Lung (tissue), 12 donors: ENCODE measurements around the gene ERMARD. TPM values are rescaled to one million over a fixed set of nuclear protein-coding genes. Genes with fewer than 3 reads are reported as not detected.

Source experiments
- ATAC-seq: fragments of 200-7000 bp; cut with Tn5 transposase; one replicate; pipeline ENCODE4 v1.9.1; 2020; ENCODE audit warnings: moderate number of reproducible peaks; ENCODE audit not compliant: insufficient read depth, low FRiP score
- DNase-seq, 3 donors: peaks; one replicate each; pipeline ENCODE4 v3.0.0-alpha.2; 2013 to 2017
- H3K27ac ChIP-seq, 2 donors: one replicate each; pipeline ENCODE4 v1.5.1; 2013; ENCODE audit warnings: mild to moderate bottlenecking in 2 of 2, moderate library complexity in 2 of 2, control low read depth in 1 of 2, inconsistent platforms in 1 of 2, low read depth in 1 of 2, low read length in 1 of 2
- H3K27me3 ChIP-seq, 3 donors: one replicate each; pipeline ENCODE4 v1.5.1; 2013; ENCODE audit warnings: low read length in 2 of 3; ENCODE audit not compliant: control insufficient read depth in 3 of 3, insufficient read depth in 3 of 3
- H3K36me3 ChIP-seq, 4 donors: one replicate each; pipeline ENCODE4 v1.5.1; 2013; ENCODE audit warnings: low read length in 4 of 4, mild to moderate bottlenecking in 1 of 4, moderate library complexity in 1 of 4; ENCODE audit not compliant: control insufficient read depth in 4 of 4, insufficient read depth in 4 of 4
- H3K4me1 ChIP-seq, 5 donors: one replicate each; pipeline ENCODE4 v1.5.1; 2013; ENCODE audit warnings: low read length in 5 of 5, mild to moderate bottlenecking in 2 of 5, moderate library complexity in 1 of 5; ENCODE audit not compliant: control insufficient read depth in 5 of 5, insufficient read depth in 5 of 5
- H3K4me3 ChIP-seq: one replicate; pipeline ENCODE4 v1.5.1; 2013; ENCODE audit warnings: mild to moderate bottlenecking, control low read depth, moderate library complexity
- H3K9ac ChIP-seq, 2 donors: one replicate each; pipeline ENCODE4 v1.5.1; 2013; ENCODE audit warnings: low read length in 2 of 2, control low read depth in 1 of 2; ENCODE audit not compliant: insufficient read depth in 1 of 2
- H3K9me3 ChIP-seq, 4 donors: one replicate each; pipeline ENCODE4 v1.5.1; 2013; ENCODE audit warnings: low read length in 3 of 4, mild to moderate bottlenecking in 1 of 4, moderate library complexity in 1 of 4; ENCODE audit not compliant: control insufficient read depth in 4 of 4, insufficient read depth in 3 of 4
- CTCF ChIP-seq: IDR thresholded peaks from 2 replicates; pipeline ENCODE4 v1.5.1; 2012; ENCODE audit warnings: mild to moderate bottlenecking; ENCODE audit errors: control extremely low read depth, extremely low read depth
- WGBS, 2 donors: extraction: QIAGEN DNeasy Blood & Tissue Kit; methylation state at CpG; one replicate each; pipeline ENCODE4 v1.1.7; 2013; 5-methylcytosine and 5-hydroxymethylcytosine counted together
- polyA plus RNA-seq, 2 donors: library from polyadenylated mRNA; stranded (reverse); fragments of 200-250 nt; gene quantifications; one replicate each; pipeline ENCODE4 v1.2.1, GENCODE V29; 2013
- total RNA-seq, 2 donors: library from RNA; depleted of rRNA in 1 of 2; stranded (reverse); fragments of >200 nt in 1 of 2; gene quantifications; one replicate each; pipeline ENCODE4 v1.2.1, GENCODE V29; 2014 to 2021
- donor health status: control.
- donor health status: control.
- donor health status: Bipolar disorder and iron deficiency.
- donor health status: healthy.
- donor health status: DM: yes; HTN: yes; CAD: no.

Gene ERMARD
- total and polyA plus RNA-seq, 4 donors, result 18.7 to 55.3 (median 32.9) TPM

- WGBS, 2 donors, result 89 to 91% methylated on average over 10 of the region's 10 CpGs
- H3K4me3 ChIP-seq, result no peak overlapping the region
- H3K4me1 ChIP-seq, result peaks cover 0 to 6% (median 4%) of the 10 kb centered on the region in 5 donors
- no peak for TF ChIP-seq CTCF
- peaks cover 0 to 35% (median 26%) of the 10 kb centered on the region in 4 donors for H3K36me3 ChIP-seq
- no peaks in the 10 kb centered on the region for H3K27me3 ChIP-seq
- H3K27ac ChIP-seq, result no peak overlapping the region
- ATAC-seq (no peak), DNase-seq (no peak)
- peaks cover 0 to 2% (median 0%) of the 10 kb centered on the region in 4 donors for H3K9me3 ChIP-seq
- H3K9ac ChIP-seq, result no peak overlapping the region
These were observed 23.9 kb downstream of the ERMARD start for GRCh38 chr6:169775321-169775720.

GRCh38 chr6:169776379-169776778, 25.0 kb downstream of the ERMARD start:
- no peaks in the 10 kb centered on the region for H3K27me3 ChIP-seq
- H3K4me1 ChIP-seq, result peaks cover 0 to 12% (median 6%) of the 10 kb centered on the region in 5 donors
- H3K4me3 ChIP-seq, result no peak overlapping the region
- no peak overlapping the region for H3K27ac ChIP-seq
- H3K9ac ChIP-seq, result no peak overlapping the region
- H3K9me3 ChIP-seq, result peaks cover 0 to 2% (median 0%) of the 10 kb centered on the region in 4 donors
- no peak for TF ChIP-seq CTCF
- WGBS, 2 donors, result 96 to 99% methylated on average over 13 of the region's 13 CpGs
- H3K36me3 ChIP-seq, result peaks cover 0 to 35% (median 26%) of the 10 kb centered on the region in 4 donors
- DNase-seq (no peak), ATAC-seq (no peak)

GRCh38 chr6:169777896-169778295, 26.5 kb downstream of the ERMARD start:
- Histone ChIP-seq H3K4me3 (no peak overlapping the region), H3K4me1 (peaks cover 0 to 12% (median 6%) of the 10 kb centered on the region in 5 donors), H3K27ac (no peak overlapping the region), H3K9ac (no peak overlapping the region), H3K36me3 (peaks cover 0 to 31% (median 27%) of the 10 kb centered on the region in 4 donors), H3K27me3 (no peaks in the 10 kb centered on the region), H3K9me3 (peaks cover 0 to 2% (median 0%) of the 10 kb centered on the region in 4 donors)
- ATAC-seq, result no peak
- no peak for TF ChIP-seq CTCF
- no peak for DNase-seq
- WGBS, 2 donors, result 96% methylated on average over 12 of the region's 12 CpGs

GRCh38 chr6:169778646-169779045, 27.2 kb downstream of the ERMARD start:
- Histone ChIP-seq H3K4me1 (peaks cover 0 to 12% (median 6%) of the 10 kb centered on the region in 5 donors), H3K36me3 (peaks cover 0 to 32% (median 26%) of the 10 kb centered on the region in 4 donors), H3K4me3 (no peak overlapping the region), H3K9me3 (peaks cover 0 to 2% (median 0%) of the 10 kb centered on the region in 4 donors), H3K27me3 (no peaks in the 10 kb centered on the region), H3K9ac (no peak overlapping the region), H3K27ac (no peak overlapping the region)
- 93 to 99% methylated on average over 12 of the region's 12 CpGs for WGBS, 2 donors
- DNase-seq (no peak), ATAC-seq (no peak)
- no peak for TF ChIP-seq CTCF
